ENCODE measurements around the gene DYNC2I2.
"Not testable (repeated sequence)": the region's sequence is repeated elsewhere in the genome, so short reads cannot be mapped to it uniquely, and the experiment has no call there.

GRCh38 chr9:128693738-128694137 is 37.1 kb upstream of the DYNC2I2 start:
- TF ChIP-seq CTCF (IDR thresholded peaks at IDR 0.05; ENCODE audit: extremely low read depth in 1 of 2, insufficient read depth in 1 of 2, low read depth in 1 of 2, low read length in 2 of 2); EZH2 (IDR thresholded peaks at IDR 0.05; ENCODE audit: borderline replicate concordance, low read depth, low read length, severe bottlenecking); POLR2AphosphoS5 (IDR thresholded peaks at IDR 0.05; ENCODE audit: insufficient read depth, low read depth, low read length): not testable (repeated sequence)

Data from endothelial cell of umbilical vein (primary cell).